NCI-H1417 (cell line): ENCODE results near the gene PBX1.

Experiments used
- DNase-seq, 3 experiments: peaks; one replicate each; lab custom pipeline; 2025; lab: John Stamatoyannopoulos, UW

The PBX1 gene

GRCh38 chr1:164721228-164721496, 162.2 kb downstream of the PBX1 start:
- DNase-seq: no peak

GRCh38 chr1:164723296-164723798, 164.4 kb downstream of the PBX1 start:
- DNase-seq: peak in 1 of 3 experiments; percentile 54

GRCh38 chr1:164725401-164725800, 166.4 kb downstream of the PBX1 start:
- DNase-seq: no peak

GRCh38 chr1:164726235-164726634, 167.3 kb downstream of the PBX1 start:
- peak in 1 of 3 experiments; percentile 6 for DNase-seq

GRCh38 chr1:164728719-164729118, 169.7 kb downstream of the PBX1 start:
- peak; percentile 52 to 95 (median 85) for DNase-seq

- peak in 1 of 3 experiments; percentile 36 for DNase-seq
Observed at GRCh38 chr1:164731161-164731876, 172.3 kb downstream of the PBX1 start.

- DNase-seq: no peak
Observed at GRCh38 chr1:164733070-164733469, 174.1 kb downstream of the PBX1 start.

GRCh38 chr1:164733734-164734133, 174.8 kb downstream of the PBX1 start:
- DNase-seq: no peak

GRCh38 chr1:164735315-164736052, 176.5 kb downstream of the PBX1 start:
- DNase-seq: peak in 2 of 3 experiments; percentile 51 to 95

GRCh38 chr1:164736137-164736536, 177.2 kb downstream of the PBX1 start:
- DNase-seq: peak in 1 of 3 experiments; percentile 51

GRCh38 chr1:164739189-164739588, 180.2 kb downstream of the PBX1 start:
- no peak for DNase-seq

- no peak for DNase-seq
Observed at GRCh38 chr1:164740000-164740526, 181.1 kb downstream of the PBX1 start.

- no peak for DNase-seq
Observed at GRCh38 chr1:164742745-164743144, 183.8 kb downstream of the PBX1 start.

GRCh38 chr1:164743976-164744375, 185.0 kb downstream of the PBX1 start:
- DNase-seq: no peak

- DNase-seq: no peak
Observed at GRCh38 chr1:164745736-164746135, 186.8 kb downstream of the PBX1 start.

- no peak for DNase-seq
Observed at GRCh38 chr1:164746632-164747031, 187.6 kb downstream of the PBX1 start.

GRCh38 chr1:164748253-164748899, 189.4 kb downstream of the PBX1 start:
- no peak for DNase-seq

- DNase-seq: no peak
Observed at GRCh38 chr1:164753521-164754077, 194.6 kb downstream of the PBX1 start.

- no peak for DNase-seq
Observed at GRCh38 chr1:164754088-164754600, 195.2 kb downstream of the PBX1 start.

- DNase-seq: no peak
Observed at GRCh38 chr1:164755690-164756089, 196.7 kb downstream of the PBX1 start.

GRCh38 chr1:164756741-164757140, 197.8 kb downstream of the PBX1 start:
- DNase-seq: no peak

- no peak for DNase-seq
Observed at GRCh38 chr1:164757625-164758024, 198.6 kb downstream of the PBX1 start.
